ENCODE data around the gene TPX2.

The TPX2 gene

GRCh38 chr20:31738729-31739549 is at the start of gene TPX2:
TSS of gene TPX2 (plus strand) at chr20:31739290. CDS start at chr20:31757477, 18,187 bp downstream.
- peak; percentile 97 to 98 for DNase-seq

GRCh38 chr20:31690124-31690666 is 48.9 kb upstream of the TPX2 start:
- no peak for DNase-seq

GRCh38 chr20:31691646-31692275 is 47.3 kb upstream of the TPX2 start:
- no peak for DNase-seq

GRCh38 chr20:31693402-31693801 is 45.7 kb upstream of the TPX2 start:
- DNase-seq = no peak

- peak; percentile 8 to 44 for DNase-seq
Observed at GRCh38 chr20:31693987-31694661, 45.0 kb upstream of the TPX2 start.

GRCh38 chr20:31694842-31695593 is 44.1 kb upstream of the TPX2 start:
- no peak for DNase-seq

- no peak for DNase-seq
Observed at GRCh38 chr20:31695849-31696804, 43.0 kb upstream of the TPX2 start.

- DNase-seq = no peak
Observed at GRCh38 chr20:31698243-31698802, 40.8 kb upstream of the TPX2 start.

- peak; percentile 83 to 84 for DNase-seq
Observed at GRCh38 chr20:31698803-31699718, 40.0 kb upstream of the TPX2 start.

- no peak for DNase-seq
Observed at GRCh38 chr20:31699801-31700728, 39.0 kb upstream of the TPX2 start.

GRCh38 chr20:31700747-31701146 is 38.3 kb upstream of the TPX2 start:
- no peak for DNase-seq

GRCh38 chr20:31701591-31701990 is 37.5 kb upstream of the TPX2 start:
- DNase-seq = no peak

- DNase-seq = no peak
Observed at GRCh38 chr20:31704225-31705119, 34.6 kb upstream of the TPX2 start.

GRCh38 chr20:31705191-31705590 is 33.9 kb upstream of the TPX2 start:
- no peak for DNase-seq

GRCh38 chr20:31705598-31706597 is 33.2 kb upstream of the TPX2 start:
- no peak for DNase-seq

- DNase-seq = no peak
Observed at GRCh38 chr20:31706607-31707257, 32.4 kb upstream of the TPX2 start.

Measured in SHP77 (cell line).